Adrenal gland (tissue), 5 donors: Measurements from ENCODE around the gene MRPL2.
A peak's percentile ranks its signal among the peaks of the same experiment; 100 is the strongest.

Experiments
- POLR2A ChIP-seq, 2 donors: fragments of 450-650 bp; IDR thresholded peaks; one replicate each; pipeline ENCODE4 v1.6.1; 2017; ENCODE audit warnings: antibody characterized with exemption in 2 of 2, mild to moderate bottlenecking in 2 of 2, moderate library complexity in 1 of 2
- TF ChIP-seq, protein P1 (sequence below), 6 experiments: fragments of 450-650 bp in 4 of 6; fragments of 200-600 bp in 2 of 6; sonication (generic) in 1 of 6; IDR thresholded peaks; 1 replicate in 5 of 6; 2 replicates in 1 of 6; pipeline versions ENCODE4 v1.5.1 to v1.8.0; 2016 to 2021; ENCODE audit warnings: antibody characterized with exemption in 6 of 6, mild to moderate bottlenecking in 2 of 6, moderate library complexity in 1 of 6
- donor health status: DM: no; HTN: no; CAD: no.

DNA sequence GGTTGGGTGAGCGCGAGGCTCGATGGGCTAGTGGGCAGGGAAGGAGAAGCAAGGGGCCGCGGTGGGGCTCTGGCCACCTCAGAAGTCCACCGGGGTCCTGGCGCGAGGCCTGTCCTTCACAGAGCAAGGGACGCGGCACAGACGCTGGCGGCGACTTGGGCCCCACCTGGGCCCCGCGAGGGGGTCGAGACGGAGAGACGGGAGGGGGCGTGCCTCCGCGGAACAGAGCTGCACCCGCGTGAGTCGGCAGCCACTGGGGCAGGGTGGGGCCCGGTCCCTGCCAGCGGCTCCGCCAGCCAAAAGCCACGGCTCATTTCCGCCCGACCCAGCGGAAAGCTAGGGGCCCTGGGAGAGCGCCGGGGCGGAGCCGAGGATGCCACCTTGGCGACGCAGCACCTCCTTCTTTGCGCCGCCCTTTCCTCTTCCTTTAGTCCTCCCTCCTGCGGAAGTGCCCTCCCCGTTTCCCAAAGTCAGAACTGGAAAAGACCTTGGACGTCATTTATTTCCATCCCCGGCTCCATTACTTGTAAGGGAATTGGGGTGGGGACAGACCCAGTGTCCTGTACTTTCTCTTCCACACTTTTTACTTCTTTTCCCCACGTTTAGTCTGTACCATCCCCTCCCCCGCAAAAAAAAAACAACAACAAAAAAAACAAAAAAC lies 5.6 kb downstream of the MRPL2 start, which contains the start of gene CUL7:
- TF ChIP-seq POLR2A (IDR thresholded peaks at IDR 0.05), result peak; percentile 73
- TF ChIP-seq, protein P1, sequence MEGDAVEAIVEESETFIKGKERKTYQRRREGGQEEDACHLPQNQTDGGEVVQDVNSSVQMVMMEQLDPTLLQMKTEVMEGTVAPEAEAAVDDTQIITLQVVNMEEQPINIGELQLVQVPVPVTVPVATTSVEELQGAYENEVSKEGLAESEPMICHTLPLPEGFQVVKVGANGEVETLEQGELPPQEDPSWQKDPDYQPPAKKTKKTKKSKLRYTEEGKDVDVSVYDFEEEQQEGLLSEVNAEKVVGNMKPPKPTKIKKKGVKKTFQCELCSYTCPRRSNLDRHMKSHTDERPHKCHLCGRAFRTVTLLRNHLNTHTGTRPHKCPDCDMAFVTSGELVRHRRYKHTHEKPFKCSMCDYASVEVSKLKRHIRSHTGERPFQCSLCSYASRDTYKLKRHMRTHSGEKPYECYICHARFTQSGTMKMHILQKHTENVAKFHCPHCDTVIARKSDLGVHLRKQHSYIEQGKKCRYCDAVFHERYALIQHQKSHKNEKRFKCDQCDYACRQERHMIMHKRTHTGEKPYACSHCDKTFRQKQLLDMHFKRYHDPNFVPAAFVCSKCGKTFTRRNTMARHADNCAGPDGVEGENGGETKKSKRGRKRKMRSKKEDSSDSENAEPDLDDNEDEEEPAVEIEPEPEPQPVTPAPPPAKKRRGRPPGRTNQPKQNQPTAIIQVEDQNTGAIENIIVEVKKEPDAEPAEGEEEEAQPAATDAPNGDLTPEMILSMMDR (IDR thresholded peaks at IDR 0.05), result no peak
